ENCODE data around the gene FAM98C.

The FAM98C gene

DNA sequence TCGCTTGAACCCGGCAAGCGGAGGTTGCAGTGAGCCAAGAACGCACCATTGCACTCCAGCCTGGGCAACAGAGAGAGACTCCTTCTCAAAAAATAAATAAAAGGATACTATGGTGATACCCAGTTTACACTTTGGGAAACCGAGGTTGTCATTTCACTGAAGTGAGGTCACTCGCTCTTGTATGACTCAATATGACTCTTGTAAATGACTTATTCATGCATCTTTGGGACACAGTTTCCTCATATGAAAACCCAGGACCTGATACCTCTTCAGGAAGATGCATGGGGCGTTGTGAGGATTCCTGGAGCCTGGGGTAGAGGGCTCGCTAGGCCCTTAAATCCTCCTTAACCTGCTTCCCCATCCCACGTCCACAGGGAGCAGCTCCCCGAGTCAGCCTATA, 24.0 kb upstream of the FAM98C start:
- DNase-seq = no peak

DNA sequence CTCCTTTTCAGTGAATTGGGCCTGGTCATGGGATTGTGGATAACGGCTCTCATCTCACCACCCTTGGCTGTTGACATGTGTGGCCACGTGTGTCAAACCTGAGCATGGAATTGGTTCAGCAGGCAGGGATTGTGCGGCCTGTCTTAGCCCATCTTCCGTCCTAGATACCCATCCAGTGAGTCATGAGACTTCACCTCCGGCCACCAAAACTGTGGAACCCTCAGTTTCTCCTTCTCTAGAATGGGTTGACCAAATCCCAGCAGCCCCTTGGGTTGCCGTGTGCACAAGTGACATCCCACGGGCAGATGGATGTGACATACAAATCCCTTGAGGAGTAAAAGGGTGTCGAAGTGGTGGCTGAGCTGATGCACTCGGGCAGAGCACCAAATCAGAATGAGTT, 21.8 kb upstream of the FAM98C start:
- no peak for DNase-seq

DNA sequence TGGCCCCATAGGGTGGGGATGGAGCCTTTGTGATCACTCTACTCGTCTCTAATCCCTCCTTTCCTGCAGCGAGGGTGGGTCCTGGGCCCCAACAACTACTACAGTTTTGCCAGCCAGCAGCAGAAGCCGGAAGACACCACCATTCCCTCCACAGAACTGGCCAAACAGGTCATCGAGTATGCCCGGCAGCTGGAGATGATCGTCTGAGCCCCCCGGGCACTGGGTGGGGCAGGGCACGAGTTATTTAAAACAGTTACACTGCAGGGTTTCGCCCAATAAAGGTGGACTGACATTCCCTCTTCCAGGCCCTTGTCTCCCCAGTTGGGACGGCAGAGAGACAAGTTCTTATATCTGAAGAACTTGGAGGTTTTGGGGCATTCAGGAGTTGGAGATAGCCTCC, 19.7 kb upstream of the FAM98C start:
- no peak for DNase-seq

DNA sequence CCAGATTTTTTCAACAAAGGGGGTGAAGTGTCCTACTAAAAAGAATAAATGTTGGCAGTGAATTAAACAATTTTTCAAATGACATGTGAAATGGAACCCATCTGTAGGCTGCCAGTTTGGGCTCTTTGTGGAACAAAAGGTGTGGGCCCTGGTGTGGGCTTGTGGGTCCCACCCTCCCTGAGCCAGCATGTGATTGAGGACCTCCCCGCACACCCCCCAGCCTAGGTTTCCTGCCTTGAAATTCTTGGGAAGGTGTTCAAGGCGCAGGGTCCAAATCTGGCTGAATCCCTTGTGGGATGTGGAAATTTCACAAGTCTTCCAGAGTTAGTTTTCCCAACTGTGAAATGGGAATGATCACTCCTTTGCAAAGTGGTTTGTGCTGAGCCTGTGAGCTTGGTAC, 19.1 kb upstream of the FAM98C start:
- no peak for DNase-seq

DNA sequence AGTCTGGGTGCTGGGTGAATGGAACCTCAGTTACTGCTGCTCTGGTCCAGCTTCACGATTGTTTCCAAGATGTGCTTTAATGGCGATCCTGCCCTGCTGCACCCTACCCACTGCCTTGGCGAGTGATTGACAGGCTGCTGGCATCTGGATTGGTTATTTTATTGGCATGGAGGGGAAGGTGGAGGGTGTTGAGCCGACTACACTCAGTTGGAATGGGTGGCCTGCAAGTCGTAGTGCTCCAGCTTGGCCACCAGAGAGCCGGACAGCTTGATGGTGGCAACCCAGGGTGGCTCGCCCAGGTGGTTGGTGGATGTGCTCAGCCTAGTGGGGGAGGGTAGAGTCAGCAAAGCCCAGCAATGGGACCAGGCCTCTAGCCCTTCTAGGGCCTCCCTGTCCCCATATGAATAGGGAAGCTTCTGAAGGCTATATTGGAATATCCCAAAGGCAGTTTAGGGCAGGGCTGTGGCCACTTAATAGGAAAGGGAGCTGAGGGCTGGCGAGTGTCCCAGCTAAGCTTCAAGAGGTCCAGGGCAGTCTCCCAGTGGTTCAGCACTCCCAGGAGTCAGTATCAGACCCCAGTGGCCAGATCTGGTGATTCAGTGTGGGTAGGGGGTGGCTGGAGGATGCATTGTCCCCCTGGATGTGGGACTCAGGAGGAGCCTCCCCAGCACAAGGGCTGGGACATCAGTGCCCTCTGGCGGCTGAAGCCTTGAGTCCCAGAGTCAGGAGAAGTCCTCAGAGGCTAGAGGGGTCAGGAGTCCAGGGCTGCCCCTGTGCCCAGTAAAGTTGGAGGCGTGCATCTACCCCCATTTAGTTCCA, 18.5 kb upstream of the FAM98C start:
- DNase-seq = no peak

DNA sequence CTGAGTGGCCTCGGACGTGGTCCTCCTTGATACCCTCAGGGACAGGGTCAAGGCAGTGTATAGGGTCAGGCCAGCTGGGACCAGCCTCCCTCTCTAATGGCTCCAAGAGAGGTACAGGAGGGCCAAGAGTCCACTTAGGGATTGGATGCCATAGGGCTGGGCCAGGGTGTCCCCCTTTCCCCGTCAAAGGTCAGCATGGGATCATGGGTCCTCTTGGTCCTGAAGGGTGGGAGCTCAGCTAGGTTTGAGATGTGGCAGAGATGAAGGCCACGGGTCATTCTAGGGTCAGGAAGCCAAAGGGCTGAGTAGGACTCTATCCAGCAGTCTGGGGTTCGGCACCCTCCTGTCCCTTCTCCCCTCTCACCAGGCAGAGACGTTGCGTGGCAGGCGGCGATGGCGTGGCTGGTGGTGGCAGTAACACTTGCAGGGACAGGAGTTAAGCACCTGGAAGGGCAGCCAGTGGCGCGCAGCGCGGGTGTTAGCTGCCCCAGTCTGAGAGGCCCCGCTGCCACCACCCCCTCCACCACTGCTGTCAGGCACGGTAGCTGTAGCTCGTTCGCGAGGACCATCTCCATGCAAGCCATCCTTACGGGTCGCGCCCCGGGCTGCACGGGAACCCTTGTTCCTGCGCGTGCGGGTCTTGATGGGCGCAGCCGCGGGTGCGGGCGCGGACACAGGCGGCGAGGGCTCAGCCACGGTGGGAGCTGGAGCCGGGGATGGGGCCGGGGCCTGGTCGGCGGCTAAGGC, 17.7 kb upstream of the FAM98C start:
- no peak for DNase-seq

DNA sequence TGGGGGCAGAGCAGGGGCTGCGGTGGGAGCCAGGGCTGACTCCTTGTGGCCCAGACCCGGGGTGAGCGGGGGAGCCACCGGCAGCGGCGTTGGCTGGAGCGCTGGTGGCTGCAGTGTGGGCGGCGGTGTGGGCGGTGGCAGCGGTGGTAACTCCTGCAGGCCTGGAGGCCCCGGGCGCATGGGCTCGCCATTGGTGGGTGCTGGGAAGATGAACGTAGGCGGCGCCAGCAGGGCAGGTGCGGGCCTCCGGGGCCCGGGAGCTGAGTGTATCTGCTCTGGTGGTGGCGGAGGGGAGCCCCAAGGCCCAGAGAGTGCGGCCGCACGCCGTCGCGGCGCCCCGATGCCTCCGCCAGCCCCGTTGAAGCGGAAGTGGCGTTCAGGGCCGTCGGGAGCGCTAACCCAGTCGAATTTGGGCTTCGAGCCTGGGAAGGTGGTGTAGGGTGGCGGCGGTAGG, 17.1 kb upstream of the FAM98C start:
- no peak for DNase-seq

DNA sequence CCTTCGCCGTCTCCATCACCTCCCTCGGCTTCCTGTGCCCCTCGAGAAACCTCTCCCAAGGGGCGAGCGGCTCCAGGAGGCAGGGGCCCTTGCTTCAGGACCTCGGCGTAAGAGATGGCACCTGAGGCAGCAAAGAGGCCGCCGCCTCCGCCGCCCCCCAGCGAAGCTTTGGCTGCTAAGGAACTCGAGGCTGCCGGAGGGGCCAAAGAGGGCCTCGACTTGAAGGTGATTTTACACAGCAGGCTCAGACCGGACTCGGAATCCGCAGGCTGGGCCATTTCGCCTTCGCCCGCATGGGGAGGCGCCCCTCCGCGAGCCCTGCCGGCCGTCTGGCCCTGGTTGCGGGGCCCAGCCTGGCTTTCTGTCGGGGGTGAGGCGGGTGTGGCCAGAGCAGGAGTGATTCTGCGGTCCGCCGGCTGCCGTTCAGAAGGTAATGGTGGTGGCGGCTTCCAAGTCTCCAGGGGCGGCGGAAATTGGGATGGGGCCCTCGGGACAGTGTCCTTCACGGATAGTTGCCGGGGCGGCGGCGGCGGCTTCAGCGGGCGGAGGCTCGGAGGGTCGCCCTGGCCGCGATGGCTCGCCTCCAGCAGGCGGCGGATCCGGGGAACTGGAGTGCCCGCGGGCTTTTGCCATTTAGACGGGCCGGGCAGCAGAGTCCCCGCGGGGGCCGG, 16.5 kb upstream of the FAM98C start:
- no peak for DNase-seq

DNA sequence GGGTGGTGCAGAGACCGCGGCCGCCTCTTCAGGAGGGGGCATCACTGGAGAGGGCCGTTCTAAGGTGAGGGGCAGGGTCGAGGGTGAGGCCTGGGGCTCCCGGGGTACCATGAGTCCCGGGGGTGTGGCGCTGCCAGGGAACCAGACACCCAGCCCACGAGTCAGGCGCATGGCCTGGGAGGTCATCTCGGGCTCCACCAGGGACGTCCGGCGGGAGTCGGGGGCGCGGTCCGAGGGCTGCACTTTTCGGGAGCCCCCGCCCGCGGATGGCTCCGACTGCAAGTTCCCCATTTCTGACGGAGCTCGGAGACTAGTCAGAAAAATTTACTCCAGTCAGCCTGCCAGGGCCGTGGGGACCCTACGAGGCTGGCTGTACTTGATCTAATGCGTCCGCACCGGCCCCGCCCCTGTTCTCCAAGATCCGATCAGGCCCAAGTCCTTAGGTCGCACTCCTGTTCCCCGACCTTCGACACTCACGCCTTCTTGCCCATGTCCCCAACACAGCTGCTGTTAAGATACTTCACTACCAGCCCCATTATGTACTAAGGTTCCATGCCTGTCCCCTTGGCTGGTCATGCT, 15.8 kb upstream of the FAM98C start:
- no peak for DNase-seq

DNA sequence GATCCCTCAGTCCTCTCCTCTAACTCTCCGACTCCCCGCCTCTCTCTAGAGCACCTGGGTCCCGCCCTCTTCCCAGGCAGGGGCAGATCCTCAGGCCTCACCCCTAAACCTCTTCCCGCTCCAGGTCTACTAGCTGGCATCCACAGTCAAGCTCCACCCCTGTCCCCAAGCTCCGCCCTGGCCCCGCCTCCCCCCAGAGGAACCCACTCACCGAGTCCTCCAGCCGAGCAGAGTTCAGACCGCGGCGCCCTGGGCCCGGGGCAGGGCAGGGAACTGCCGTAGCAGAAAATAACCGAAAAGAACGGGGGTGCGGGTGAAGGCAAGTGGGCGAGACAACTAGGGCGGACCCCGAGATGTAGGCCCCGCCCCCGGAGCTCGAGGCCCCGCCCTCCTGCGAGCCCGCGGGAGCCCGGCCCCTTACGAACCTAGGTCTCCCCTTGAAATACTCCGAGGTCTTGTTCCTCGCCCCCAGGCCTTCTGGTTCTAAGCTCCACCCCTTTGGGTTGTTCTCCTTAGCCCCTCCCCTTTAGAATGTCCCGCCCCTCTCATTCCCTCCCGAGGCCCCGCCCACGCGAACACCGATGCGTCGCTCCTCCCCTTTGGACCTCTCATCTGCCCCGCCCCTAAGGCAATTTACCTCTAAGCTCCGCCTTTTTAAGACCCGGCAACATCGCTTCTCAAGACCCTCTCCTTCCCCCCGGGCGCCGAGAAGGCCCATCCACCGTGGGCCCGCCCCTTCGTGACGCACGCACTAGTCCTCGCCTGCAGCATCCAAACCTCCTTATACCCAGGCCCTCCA, 15.1 kb upstream of the FAM98C start, which contains the start of gene GGN:
Gene GGN (minus strand): TSS at position 485 of the 799 bp plus-strand sequence. CDS start 773 bp downstream, outside the sequence.
- DNase-seq = peak; percentile 77

DNA sequence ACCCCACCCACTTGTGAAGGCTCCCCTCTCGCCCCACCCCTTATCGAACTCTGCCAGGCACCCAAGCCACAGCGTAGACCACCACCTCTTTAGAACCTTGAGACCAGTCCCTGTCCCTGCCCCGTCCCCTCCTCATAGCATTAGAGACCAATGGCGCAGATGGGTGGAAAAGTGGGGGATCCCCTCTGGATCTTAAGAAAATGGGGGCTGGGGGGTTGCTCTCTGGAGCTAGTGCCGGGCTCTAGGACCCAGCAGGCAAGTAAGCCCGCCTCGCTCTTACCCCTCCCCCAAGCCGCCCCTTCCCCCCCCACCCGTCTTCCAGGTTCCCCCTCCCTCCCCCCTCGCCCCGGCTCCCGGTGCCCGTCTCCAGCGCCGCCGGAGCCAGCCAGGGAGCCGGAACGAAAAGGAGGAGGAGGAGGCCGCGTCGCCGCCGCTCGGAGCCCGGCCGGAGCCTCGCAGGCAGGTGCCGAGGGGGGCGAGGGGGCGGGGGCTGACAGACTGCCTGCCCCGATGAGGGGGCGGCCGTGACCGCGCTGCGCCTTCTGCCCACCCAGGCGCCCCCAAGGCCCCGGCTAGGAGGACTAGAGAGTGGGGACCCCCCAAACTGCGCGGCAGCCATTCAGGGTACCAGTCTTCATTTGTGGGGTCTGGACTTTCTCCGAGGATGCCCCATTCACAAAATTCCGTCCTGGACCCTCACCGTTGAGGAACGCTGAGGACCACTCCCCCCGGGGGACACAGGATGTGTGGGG, 14.4 kb upstream of the FAM98C start, which contains the start of gene SPRED3:
Gene SPRED3 (plus strand): TSS at position 349 of the 752 bp plus-strand sequence. CDS start 1,606 bp downstream, outside the sequence.
- DNase-seq = no peak

DNA sequence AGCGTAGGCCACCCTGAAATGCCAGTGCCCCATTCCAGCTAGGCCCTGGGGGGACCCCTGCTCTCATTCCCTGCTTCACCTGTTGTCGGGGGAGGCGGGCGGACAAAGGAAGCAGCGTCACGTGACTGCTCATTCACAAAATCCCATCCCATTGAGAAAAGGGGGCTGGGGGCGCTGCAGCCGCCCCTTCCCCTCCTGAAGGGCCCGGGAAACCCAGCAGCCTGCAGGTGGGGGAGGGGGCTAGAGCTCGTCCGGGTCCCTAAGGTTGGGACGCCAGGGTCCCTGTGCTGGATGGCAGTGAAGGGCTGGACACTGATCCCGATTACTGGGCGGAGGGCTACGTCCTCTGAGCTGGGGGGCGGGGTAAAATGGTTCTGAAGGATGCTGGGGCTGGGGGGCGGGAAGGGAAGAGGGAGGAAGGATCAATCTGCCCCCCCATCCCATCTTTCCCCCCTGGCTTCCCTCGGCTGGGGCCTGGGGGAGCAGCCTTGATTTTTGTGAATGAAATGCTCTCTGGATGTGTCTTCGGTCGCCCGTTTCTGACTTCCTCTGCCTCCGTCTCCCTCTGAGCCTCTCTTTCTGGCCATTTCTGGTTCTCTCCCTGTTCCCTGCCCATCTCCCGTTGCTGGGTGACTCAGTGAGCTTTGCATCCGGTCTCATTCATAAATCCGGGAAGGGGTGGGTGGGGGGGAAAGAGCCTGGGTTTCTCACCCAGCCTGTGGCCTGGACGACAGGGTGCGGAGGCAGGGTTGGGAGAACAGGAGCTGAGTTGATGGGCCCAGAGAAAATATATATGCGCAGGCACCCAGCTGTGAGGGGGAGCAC, 13.6 kb upstream of the FAM98C start:
- no peak for DNase-seq

DNA sequence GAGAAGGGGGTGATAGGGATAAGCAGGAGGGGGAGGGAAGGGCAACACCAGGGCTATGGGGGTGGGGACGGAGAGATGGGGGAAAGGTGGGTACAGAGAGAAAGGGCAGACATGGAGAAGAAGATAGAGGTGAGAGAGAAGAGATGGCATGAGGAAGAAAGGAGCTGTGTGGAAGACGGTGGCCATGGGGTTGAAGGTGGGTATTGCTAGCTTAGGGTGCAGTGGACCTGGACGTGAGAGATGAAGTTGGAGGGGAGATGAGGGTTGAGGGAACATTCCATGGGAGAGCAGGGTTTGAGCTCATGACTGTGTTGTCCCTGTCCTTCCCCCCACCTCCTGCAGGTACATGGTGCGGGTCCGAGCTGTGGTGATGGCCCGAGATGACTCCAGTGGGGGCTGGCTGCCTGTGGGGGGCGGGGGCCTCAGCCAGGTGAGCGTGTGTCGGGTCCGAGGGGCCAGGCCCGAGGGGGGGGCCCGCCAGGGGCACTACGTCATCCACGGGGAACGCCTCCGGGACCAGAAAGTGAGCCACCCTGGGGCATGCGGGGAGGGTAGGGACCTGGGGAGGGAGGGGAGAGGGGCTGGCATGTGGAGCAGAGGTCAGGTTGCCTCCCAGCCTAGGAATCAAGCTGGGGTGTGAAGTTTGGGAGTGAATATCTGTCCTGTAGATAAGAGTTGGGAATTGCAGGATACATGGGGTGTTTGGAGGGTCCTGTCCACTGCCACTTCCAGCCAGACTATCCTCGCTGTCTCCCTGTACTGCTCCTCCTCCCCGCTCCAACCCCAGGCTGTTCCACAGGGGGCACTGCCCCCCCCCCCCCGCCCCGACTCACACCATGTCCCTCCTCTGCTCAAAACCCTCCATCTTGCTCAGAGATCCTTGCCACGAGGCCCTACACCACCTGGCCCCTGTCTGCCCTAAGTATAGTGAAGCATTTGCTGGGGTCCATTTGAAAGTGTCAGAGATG, 12.7 kb upstream of the FAM98C start:
- DNase-seq = no peak

DNA sequence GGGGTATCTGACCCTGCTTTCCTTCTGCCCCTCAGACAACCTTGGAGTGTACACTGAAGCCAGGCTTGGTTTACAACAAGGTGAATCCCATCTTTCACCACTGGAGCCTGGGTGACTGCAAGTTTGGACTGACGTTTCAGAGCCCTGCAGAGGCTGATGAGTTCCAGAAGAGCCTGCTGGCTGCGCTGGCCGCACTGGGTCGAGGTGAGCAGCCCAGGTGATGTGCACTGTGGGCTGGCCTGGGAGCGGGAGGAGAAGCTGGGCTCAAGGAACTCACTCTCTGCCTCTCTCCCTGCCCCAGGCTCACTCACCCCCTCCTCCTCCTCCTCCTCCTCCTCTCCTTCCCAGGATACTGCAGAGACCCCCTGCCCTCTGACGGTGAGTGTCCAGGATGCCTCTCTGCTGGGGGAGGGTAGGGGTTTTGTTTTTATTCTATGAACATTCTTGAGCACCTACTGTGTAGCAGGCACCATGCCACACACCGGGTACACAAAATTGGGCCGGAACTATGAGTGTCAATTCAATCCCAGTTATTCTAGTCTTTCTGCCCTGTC, 10.9 kb upstream of the FAM98C start:
- no peak for DNase-seq

DNA sequence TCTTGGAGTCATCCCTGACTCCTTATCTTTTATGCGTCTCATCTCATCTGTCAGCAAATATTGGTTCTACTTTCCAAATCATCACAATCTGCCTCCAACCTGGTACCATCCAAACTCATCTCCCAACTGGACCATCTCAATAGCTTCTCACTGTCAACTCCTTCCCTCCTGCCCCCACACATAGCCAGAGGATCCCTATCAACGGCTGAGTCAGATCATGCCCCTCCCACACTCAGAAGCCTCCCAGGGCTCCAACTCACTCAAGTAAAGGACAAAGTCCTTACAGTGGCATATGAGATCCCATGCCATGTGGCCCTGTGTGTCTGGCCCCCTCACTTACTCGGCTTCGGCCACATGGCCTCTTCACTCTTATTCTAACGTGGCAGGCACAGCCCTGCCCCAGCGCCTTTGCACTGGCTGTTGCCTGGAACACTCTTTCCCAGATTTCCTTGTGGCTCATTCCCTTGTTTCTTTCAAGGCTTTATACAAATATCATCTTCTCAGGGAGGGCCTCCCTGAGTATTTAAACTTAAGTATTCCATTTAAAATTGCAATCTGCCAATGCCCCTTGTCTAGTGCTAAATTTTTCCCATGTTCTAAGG, 10.1 kb upstream of the FAM98C start:
- DNase-seq = no peak

DNA sequence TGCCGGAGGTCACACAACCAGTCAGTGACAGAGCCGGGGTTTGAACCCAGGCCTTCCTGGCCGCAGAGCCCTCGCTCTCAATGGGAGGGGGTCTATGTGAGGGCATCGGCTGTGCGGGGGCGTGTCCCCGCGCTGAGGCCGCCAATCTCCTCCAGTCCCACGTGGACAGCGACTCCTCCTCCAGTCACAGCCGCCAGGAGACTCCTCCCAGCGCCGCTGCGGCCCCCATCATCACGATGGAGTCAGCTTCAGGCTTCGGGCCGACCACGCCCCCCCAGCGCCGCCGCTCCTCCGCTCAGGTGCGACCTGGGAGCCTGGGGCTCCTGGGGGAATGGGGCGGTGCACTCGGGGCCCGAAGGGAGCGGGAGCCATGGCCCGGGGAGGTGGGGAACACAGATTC, 8.4 kb upstream of the FAM98C start:
- DNase-seq = peak; percentile 65

DNA sequence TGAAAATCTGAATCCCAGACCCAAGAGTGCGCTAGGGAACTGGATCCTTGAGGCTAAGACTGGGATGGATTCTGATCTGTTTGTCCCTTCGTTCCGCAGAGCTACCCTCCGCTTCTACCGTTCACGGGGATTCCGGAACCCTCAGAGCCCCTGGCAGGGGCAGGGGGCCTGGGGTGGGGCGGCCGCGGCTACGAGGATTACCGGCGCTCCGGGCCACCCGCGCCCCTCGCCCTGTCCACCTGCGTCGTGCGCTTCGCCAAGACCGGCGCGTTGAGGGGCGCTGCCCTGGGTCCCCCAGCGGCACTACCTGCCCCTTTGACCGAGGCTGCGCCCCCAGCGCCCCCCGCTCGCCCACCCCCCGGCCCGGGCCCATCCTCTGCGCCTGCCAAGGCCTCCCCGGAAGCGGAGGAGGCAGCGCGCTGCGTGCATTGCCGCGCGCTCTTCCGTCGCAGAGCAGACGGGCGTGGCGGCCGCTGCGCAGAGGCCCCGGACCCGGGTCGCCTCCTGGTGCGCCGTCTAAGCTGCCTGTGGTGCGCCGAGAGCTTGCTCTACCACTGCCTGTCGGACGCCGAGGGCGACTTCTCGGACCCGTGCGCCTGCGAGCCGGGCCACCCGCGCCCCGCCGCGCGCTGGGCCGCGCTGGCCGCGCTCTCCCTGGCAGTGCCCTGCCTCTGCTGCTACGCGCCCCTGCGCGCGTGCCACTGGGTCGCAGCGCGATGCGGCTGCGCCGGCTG, 7.3 kb upstream of the FAM98C start:
- DNase-seq = peak; percentile 27

DNA sequence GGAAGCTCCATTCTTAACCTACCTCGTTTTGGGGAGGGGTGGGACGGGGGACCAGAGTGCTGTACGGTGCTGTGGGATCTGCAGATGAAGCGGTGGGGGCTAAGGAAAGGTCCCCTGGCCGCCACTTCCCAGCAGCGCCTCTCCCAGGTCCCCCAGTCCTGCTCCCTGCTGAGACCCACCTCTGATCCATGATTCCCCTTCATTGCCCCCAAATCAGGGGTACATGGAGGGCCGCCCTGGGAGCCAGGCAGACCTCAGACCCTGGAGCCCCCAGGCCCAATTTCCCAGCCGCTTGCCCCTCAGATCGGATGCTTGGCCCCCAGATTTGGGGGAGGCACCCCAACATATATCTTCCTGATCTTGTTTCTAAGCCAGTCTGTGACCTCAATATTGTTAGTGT, 3.8 kb upstream of the FAM98C start:
- no peak for DNase-seq

Measured in CD4-positive, alpha-beta T cell treated with Interleukin-4 for 4 hours (primary cell).